ENCODE results near the gene TMEM154.
"Not testable (repeated sequence)": the region's sequence is repeated elsewhere in the genome, so short reads cannot be mapped to it uniquely, and the experiment has no call there.

Gene TMEM154

DNA sequence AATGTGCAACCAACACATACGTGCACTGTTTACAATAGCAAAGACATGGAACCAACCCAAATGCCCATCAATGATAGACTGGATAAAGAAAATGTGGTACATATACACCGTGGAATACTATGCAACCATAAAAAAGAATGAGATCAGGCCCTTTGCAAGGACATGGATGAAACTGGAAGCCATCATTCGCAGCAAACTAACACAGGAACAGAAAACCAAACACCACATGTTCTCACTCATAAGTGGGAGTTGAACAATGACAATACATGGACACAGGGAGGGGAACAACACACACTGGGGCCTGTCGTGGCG is 15.8 kb downstream of the TMEM154 start:
- DNase-seq = not testable (repeated sequence)

DNA sequence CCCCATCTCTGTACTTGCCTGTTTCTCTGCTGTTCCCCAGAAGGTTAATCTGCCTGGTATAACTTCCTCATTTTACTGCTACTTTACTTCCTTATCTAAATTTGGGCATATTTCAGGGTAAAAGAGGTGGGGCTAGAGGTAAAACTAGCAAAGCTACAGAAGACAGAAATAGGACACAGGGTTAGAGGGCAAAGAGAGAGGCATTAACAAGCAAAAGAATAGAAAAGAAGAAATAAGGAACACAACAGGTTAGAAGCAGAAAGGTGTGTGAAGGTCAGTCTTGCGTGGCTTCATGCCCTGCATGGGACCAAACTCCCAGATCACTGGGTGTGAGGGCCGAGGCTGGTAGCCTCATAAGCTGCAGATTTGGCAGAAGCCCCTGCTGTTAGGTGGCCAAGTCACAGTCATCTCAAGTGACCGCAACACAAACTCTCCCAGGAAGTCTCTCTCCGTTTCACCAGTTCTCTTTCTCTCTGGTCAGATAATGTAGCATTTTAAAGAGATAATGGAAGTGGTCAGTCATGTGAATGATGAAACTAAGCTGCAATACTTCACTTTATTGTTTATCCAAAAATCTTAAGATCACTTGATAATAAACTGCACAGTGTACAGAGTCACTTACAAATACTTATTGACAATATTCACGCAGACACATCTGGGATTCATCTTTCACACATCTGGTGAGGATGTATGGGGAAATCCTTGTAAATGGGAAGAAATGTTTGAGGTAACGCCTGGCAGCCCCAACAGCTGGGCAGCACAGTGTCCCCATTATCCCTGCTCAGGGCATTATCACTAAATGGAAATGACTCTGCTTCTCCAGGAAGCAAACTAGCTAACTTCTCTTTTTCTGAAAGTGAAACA is 16.4 kb downstream of the TMEM154 start:
- no peak for DNase-seq

DNA sequence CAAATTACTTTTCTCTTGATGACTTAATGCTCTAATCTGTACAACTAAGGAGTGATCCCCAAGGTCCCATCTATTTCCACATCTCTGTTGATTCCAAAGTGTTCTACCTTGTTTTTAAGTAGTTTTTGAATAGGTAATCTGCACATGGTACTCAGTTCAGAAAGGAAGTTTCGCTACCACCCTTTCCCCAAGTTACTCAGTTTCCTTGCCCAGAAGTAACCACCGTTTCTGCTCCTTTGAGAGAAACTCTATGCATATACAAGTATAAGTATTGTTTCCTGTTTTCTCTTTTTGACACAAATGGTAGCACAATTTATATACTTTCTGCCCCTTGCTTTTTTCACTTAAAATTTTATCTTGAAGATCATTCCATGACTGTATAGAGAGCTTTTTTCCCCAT is 18.1 kb downstream of the TMEM154 start:
- no peak for DNase-seq

DNA sequence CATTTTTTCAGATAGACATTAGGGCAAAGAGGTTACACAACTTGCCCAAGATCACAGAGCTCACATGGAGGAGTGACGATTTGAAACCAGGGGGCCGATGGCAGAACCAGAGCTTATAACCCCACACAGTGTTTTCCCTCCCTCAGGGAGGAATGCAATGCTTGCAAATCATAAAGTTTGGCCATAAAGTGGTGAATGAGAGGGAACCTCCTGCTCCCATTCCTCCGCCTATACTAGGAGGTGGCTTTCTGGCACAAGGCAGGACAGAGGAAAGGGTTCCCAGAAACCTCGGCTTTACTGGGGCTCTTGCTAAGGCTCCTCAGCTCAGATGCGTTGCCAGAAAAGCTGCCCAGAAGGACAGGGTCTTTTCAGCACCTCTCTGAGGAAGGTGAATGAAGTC is 19.3 kb downstream of the TMEM154 start:
- DNase-seq = no peak

DNA sequence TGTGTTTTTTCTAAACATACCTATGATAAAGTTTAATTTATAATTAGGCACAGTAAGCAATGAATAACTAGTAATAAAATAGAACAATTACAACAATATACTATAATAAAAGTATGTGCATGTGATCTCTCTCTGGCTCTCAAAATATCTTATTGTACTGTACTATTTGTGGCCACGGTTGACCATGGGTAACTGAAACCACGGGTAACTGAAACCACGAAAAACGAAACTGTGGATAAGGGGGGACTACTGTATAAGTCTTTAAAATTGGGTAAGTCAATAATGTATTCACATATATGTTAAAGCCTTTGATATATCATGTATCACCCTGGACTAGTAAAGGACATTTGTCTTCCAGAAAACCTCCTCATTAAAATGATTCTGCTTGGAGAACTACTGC is 20.0 kb downstream of the TMEM154 start:
- DNase-seq = no peak

DNA sequence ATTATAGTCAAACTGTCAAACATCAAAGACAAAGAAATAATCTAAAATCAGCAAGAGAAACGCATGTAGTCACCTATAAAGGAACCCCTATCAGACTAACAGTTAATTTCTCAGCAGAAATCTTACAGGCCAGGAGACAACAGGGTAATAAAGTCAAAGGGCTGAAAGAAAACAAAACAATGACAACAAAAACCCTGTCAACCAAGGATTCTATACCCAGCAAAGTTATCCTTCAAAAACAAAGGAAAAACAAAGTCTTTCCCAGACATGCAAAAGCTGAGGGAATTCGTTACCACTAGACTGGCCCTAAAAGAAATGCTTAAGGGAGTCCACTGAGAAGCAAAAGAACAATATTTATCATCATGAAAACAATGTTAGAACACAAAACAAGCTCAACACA is 22.1 kb downstream of the TMEM154 start:
- no peak for DNase-seq

DNA sequence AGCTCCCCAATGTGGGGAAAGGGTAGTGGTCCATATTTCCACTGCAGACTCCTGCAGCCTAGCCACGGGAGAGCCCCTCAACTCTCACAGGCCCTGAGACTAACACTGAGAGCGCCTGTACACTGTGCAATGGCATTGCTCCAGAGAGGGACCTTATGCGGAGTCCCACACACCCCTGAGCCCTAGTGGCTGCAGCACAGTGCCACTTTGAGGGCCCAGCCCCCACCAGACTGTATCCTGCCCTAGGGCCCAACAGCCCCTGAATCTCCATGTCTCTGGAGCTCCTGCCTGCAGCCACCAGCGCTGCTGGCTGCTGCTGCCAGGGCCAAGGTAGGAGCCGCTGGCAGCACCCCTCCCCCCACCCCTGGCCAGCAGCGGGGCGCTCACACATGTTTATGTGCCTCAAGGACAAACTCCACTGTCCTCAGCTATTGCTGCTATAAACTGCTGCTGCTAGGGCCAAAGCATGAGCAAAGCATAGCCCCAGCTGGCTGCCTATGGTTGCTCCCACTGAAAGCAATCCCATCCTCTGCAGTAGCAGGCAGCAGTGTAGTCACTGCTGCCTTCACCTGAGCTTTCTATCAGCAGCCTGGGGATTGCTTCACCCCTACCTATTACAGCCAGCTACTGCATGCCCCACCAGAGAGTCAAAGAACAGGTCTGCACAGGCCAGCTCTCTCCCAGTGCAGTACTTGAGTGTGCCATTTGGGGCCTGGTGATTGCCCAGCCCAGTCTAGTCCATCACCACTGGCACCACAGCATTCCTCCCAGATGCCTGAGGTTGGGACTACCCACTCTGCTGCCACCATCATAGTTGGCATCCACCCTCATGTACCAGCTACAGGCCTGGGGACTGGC is 24.3 kb downstream of the TMEM154 start:
- DNase-seq = no peak

DNA sequence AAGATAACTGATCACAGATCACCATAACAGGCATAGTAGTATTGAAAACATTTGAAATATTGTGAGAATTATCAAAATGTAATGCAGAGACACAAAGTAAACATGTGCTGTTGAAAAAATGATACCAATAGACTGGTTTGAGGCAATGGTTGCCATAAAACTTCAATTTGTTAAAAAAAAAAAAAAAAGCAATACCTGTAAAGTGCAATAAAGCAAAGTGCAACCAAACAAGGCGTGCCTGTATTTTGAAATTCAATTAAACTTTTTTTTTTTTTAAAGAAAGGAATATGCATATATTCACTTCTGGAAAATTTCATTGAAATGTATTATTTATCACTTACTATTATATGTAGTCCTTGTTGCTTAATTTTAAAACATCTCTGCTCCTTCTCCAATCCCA is 27.7 kb downstream of the TMEM154 start:
- DNase-seq = no peak

DNA sequence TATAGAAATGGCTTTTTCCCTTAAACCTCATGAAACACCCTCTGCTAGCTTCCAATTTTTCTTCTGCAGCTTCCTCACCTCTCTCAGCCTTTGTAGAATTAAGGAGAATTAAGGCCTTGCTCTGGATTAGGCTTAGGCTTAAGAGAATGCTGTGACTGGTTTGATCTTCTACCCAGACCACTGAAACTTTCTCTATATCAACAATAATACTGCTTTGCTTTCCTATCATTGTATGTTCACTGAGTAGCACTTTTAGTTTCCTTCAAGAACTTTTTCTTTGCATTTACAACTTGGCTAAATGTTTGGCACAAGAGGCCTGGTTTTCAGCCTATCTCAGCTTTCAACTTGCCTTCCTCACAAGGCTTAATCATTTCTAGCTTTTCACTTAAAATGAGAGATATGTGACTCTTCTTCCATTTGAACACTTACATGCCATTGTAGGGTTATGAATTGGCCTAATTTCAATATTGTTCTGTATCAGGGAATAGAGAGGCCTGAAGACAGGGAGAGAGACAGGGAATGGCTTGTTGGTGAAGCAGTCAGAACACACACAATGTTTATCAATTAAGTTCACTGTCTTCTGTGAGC is 28.2 kb downstream of the TMEM154 start:
- no peak for DNase-seq

DNA sequence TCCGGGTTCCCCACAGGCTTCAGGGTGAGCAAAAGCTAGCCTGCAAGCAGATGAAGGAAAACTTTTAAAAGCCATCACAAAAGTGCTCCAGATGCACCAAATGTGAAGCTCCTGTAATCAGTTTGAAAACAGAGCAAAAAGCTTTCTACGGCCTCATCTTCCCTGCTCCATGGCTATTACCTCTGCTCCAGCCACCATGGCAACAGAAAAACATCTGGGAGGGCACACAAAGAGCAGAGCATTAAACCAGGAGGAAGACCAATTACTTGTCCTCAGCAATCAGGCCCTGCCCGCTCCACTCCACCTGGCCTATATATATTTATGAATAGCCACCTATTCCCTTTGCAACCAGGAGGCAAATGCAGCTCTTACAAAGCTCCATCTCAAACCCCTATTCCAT is 33.6 kb downstream of the TMEM154 start:
- no peak for DNase-seq

DNA sequence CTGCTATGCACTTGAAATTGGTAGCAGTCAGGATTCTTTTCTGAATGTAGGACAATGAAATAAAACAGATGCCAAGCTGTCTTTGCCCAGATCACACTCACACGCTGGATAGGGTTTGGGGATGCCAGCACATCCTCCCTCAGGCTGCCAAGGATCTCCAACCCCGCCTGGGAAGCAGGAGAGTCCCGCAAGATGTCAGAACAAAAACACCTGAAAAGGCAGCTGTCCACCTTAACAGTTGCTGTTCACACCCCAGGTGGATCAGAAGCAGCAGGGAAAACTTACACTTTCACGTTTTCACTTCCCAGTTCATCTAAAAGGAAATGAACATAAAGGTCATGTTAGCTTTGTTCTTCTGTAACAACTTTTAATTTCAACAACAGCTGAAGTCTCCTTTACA is 35.7 kb downstream of the TMEM154 start:
- no peak for DNase-seq

DNA sequence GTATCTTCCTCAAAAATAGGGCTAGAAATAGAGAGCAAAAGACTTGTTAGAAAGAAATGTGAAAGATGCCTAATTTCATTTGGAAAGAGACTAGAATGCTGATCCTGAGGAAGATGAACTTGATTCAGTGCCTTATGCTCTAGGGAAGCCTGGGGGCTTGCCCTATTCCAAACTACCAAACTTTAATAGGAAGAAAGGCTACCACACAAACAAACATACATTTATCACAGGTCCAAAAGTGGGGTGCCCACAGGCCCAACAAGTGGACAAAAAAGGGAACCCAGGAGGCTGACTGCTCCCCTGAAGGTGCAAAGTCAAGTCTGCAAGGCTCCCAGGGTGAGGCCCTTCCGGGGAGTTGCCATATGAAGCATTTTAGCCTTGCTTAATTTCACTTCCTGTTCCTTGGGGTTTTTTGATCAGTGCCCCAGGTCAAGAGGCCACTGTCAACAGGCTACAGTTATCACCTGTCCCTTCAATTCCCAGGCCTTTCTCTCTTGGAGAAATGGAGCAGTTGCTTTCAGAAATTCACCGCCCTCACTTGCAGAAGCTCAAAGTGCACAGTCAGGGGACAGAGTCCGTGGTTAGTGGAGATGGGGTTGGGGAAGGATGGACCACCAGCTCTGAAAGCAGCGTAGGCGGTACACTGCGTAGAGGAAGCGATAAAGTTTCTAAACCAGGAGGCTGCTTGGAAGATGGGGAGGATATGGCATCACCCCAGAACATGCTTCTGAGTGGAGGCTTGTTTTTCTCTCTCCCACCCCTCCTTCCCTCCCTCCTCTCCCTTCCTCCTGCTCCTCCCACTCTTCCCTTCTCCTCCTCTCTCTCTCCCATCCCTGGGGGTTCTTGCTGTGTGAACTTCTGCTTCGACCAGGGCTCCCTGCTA is 36.4 kb downstream of the TMEM154 start:
- DNase-seq = peak; percentile 35

DNA sequence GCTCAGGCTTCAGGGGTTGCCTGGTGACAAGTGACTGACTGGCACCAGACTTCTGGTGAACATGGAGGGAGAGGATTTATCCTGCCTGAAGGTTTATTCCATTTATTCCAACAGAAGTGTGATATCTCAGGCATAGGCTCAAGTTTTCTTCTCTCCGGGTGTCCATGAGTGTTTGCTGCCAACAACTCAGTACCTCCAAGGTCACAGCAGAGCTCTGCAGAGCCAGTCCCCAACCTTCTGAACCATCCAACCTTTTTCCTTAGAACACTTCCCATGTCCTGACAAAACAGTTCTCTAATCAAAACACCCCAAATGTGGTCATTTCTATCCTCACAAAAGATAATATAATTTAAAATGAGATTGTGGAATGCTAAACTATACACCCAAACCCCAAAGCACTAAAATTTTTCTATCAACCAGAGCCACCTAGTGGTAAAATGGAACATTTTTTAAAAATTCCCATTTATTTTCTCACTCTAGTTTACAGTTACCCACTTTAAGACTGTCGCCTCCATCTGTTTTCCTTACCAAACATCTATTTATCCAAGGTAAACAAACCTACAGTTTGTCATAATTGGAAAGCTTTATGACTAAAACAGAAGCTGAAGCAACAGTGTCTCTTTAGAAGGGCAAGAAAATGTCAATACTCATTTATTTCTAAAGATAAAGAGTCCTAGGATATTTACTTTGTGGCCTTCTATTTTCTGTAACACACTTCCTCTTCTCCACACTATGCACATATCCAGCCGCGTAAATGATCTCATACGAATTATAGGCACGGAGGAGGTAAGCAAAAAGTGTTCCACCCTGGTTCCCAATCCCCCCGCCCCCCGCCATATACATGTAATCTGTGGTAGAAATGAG is 39.5 kb downstream of the TMEM154 start:
- DNase-seq = peak; percentile 42

DNA sequence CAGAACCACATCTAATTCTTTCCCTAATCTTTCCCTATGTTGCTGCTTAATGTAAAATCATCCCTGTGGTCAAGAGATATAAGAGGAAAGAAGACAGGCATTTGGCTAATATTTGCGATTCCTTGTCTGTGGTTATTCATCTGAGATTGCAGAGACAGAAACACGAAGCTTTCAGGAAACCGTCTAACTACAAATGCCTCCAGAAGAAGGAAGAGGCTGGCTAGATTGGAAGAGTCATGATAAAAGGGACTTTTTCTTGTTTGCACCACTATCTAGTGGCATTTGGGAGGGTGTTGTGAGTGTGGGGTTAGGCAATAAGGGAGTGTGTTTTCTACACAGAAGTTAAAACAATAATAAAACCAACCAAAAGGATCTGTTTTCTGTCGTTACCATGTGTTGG is 43.9 kb downstream of the TMEM154 start:
- peak; percentile 10 for DNase-seq

DNA sequence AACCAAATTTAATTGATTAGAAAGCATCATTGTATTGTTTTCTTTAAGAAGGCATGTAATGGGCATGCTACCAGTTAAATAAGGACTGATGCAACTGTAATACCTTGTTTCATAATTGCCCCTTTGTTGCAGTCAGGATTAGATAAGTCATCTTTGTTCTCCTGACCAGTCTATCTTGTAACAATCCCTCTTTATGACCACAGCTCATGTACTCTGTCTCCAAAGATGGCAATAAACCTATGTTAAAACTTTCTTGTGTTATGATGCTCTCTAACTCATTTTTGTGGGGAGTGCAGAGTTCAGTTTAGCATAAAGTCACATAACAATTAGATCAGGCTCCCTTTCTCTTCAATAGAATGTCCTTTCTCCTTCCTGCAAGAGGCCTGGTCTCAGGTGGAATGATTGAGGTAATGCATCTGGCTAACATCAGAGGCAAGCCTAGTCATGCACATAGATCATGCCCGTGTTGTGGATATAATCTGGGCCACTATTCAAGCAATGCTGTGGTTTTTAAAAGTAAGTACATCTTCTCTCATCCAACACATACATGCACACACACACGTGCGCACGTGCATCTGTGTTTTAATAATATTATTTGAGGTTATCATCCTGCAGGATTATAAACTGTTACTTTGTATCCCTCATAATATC is 45.6 kb downstream of the TMEM154 start:
- DNase-seq = no peak

DNA sequence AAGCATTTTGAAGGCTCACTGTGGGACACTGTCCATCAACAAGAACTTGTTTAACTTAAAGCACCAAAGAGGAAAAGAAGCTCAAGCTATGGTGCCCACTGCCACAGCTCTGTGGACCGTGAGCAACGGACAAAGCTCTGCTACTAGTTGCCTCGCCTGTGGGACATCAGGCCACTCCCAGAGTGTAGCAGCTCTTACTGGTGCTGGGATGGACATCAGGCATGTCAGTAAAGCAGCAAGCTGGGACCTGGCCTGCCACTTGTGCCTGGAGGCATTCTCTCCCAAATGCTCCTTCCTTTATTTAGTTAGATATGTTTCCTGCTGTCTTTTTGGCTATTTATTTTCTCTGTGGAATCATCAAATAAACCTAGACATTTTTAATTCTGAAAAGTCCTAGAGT is 46.7 kb downstream of the TMEM154 start:
- DNase-seq = no peak

DNA sequence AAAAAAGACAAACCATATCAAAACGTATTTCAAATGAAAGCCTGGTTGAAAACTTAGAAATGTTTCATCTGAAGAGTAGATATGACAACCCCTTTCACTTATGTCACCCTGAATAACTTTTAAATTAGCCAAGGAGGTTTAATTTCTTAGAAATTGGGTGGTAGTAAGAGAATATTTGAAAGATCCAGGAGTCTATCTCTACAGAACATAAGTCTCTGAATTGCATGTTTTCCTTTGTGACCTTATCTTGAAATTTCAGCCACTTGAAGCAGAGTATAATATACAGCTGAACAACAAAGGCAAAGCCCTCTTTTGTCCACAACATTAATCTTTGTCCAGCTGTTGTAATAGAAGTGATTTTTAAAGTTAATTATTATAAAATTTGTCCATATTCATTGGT is 49.5 kb downstream of the TMEM154 start:
- DNase-seq = no peak

DNA sequence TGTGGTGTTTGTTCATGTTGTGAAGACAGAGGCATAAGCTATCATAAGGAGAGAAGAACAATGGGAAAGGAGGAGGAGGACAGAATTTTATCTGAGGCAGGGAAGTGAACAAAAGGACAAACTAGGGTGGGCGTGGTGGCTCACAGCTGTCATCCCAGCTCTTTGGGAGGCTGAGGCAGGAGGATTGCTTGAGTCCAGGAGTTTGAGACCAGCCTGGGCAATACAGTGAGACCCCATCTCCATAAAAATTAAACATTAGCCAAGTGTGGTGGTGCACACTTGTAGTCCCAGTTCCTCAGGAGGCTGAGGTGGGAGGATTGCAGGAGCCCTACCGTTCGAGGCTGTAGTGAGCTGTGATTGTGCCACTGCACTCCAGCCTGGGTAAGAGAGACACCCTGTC is 49.9 kb downstream of the TMEM154 start:
- no peak for DNase-seq

DNA sequence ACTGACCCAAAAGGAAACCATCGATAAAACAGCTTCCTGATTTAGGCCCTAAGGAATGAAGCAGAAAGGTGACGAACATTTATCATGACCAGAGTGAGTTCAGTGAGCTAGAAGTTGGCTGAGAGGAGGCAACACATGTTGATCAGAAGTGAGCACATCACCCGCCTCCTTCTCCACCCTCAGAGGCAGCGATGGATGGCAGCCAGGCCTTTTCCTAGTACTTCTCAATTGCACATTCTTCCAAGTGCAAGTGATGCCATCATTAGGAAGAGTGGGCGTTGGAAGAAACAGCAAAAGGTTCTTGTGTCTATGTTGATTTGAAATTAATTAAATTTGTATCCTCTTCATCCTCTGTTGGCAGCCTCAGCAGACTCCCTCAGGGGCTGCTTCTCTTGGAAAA is 51.7 kb downstream of the TMEM154 start:
- no peak for DNase-seq

DNA sequence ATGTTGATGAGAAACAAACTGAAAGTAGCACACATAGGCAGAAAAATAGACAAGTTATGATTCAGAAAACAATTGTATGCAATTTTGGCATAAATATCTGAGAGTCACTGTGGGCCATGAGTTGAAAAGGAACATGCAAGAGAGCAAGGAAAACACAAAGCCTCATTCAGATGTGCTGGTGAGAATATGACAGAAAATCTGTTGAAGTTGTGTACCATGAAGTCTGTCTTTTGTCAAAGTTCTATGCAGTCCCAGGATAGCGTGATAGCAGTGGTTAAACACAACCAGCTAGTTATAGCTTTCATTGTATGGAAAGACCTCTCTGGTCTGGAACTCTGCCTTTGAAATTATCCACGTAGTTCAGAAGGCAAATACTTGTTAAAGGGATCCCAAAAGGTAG is 53.0 kb downstream of the TMEM154 start:
- no peak for DNase-seq

DNA sequence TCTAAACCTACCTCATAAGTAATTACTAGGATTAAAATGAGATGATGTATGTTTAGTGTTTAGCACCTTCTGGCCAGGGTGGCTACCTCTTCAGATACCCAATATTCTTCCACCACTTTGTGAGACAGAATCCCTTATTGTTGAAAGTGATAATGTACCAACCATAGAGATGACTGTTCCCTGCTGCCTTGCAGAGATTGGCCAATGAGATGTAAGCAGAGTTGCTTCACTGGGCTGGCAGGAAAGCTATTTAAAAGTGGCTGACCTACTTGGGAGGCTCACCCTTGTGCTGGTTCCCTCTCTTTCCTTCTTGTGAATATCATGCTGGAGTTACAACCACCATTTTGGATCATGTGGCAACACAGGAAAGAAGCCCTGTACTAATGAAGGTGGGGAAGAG is 58.9 kb downstream of the TMEM154 start:
- DNase-seq = no peak
